Lower leg skin (tissue), 3 donors: ENCODE data around the gene TNS2.

Source experiments
- CTCF ChIP-seq, 3 donors: fragments of 450-650 bp; IDR thresholded peaks; one replicate each; pipeline ENCODE4 v1.5.1; 2016; ENCODE audit warnings: antibody characterized with exemption in 3 of 3, mild to moderate bottlenecking in 3 of 3, moderate library complexity in 2 of 3
- POLR2A ChIP-seq, 2 donors: fragments of 450-650 bp; IDR thresholded peaks; one replicate each; pipeline ENCODE4 v1.6.1; 2016 to 2017; ENCODE audit warnings: antibody characterized with exemption in 2 of 2, mild to moderate bottlenecking in 1 of 2, moderate library complexity in 1 of 2

- no peak for TF ChIP-seq POLR2A (IDR thresholded peaks at IDR 0.05)
- no peak for TF ChIP-seq CTCF (IDR thresholded peaks at IDR 0.05)
These were observed 47.9 kb downstream of the TNS2 start, which contains the start of gene IGFBP6 for GRCh38 chr12:53097564-53098353.
